Measurements from ENCODE around the gene ECI2. TPM values are rescaled to one million over a fixed set of nuclear protein-coding genes. Genes with fewer than 3 reads are reported as not detected.

The ECI2 gene
- polyA plus RNA-seq, 2 of the 4 experiments (the other 2 are of a cell fraction), result 48.1 to 68.9 TPM

DNA sequence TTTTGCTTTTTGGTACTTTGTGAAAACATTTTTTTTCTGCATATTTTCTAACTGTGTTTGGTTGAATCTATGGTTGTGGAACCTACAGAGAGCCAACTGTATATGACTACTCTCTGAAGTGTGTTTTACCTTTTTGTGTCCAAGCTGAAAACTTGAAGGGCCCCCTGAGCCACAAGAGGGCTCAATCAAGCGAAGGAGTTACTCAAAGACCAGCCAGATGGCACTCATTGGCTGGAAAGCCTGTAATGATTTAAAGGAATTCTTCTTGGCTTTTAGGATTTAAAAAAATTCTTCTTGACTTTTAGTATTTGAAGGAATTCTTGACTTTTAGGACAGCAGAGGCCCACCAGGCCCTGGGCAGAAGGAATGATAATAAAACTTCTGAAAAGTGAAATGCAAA is 27.0 kb upstream of the ECI2 start:
- DNase-seq (ENCODE audit: low read depth in 1 of 2, low spot score in 1 of 2) (no peak), ATAC-seq (no peak), FAIRE-seq (no peak)
- TF ChIP-seq, protein P1, sequence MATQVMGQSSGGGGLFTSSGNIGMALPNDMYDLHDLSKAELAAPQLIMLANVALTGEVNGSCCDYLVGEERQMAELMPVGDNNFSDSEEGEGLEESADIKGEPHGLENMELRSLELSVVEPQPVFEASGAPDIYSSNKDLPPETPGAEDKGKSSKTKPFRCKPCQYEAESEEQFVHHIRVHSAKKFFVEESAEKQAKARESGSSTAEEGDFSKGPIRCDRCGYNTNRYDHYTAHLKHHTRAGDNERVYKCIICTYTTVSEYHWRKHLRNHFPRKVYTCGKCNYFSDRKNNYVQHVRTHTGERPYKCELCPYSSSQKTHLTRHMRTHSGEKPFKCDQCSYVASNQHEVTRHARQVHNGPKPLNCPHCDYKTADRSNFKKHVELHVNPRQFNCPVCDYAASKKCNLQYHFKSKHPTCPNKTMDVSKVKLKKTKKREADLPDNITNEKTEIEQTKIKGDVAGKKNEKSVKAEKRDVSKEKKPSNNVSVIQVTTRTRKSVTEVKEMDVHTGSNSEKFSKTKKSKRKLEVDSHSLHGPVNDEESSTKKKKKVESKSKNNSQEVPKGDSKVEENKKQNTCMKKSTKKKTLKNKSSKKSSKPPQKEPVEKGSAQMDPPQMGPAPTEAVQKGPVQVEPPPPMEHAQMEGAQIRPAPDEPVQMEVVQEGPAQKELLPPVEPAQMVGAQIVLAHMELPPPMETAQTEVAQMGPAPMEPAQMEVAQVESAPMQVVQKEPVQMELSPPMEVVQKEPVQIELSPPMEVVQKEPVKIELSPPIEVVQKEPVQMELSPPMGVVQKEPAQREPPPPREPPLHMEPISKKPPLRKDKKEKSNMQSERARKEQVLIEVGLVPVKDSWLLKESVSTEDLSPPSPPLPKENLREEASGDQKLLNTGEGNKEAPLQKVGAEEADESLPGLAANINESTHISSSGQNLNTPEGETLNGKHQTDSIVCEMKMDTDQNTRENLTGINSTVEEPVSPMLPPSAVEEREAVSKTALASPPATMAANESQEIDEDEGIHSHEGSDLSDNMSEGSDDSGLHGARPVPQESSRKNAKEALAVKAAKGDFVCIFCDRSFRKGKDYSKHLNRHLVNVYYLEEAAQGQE (IDR thresholded peaks at IDR 0.05), result no peak
- TF ChIP-seq EHF (CRISPR knock-in tag; IDR thresholded peaks at IDR 0.05), result no peak
- TF ChIP-seq BHLHE40 (IDR thresholded peaks at IDR 0.05; ENCODE audit: low read depth, low read length), result no peak
- TF ChIP-seq, protein P2, sequence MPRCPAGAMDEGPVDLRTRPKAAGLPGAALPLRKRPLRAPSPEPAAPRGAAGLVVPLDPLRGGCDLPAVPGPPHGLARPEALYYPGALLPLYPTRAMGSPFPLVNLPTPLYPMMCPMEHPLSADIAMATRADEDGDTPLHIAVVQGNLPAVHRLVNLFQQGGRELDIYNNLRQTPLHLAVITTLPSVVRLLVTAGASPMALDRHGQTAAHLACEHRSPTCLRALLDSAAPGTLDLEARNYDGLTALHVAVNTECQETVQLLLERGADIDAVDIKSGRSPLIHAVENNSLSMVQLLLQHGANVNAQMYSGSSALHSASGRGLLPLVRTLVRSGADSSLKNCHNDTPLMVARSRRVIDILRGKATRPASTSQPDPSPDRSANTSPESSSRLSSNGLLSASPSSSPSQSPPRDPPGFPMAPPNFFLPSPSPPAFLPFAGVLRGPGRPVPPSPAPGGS (IDR thresholded peaks at IDR 0.05), result no peak
- TF ChIP-seq KDM1A (IDR thresholded peaks at IDR 0.05; ENCODE audit: low read depth), result no peak
- TF ChIP-seq RFX5 (IDR thresholded peaks at IDR 0.05), result no peak
- TF ChIP-seq, protein P3, sequence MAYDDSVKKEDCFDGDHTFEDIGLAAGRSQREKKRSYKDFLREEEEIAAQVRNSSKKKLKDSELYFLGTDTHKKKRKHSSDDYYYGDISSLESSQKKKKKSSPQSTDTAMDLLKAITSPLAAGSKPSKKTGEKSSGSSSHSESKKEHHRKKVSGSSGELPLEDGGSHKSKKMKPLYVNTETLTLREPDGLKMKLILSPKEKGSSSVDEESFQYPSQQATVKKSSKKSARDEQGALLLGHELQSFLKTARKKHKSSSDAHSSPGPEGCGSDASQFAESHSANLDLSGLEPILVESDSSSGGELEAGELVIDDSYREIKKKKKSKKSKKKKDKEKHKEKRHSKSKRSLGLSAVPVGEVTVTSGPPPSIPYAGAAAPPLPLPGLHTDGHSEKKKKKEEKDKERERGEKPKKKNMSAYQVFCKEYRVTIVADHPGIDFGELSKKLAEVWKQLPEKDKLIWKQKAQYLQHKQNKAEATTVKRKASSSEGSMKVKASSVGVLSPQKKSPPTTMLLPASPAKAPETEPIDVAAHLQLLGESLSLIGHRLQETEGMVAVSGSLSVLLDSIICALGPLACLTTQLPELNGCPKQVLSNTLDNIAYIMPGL (CRISPR knock-in tag; IDR thresholded peaks at IDR 0.05; ENCODE audit: borderline replicate concordance), result no peak
- TF ChIP-seq CBX8 (IDR thresholded peaks at IDR 0.05), result no peak
- TF ChIP-seq JUN (IDR thresholded peaks at IDR 0.05), result no peak
- no peak for TF ChIP-seq FOSB (CRISPR knock-in tag; IDR thresholded peaks at IDR 0.05)
- TF ChIP-seq NFE2L2 (conservative IDR thresholded peaks at IDR 0.05; ENCODE audit: low read length), result no peak
- no peak for TF ChIP-seq HDAC2 (IDR thresholded peaks at IDR 0.05)
- no peak for TF ChIP-seq SMC3 (IDR thresholded peaks at IDR 0.05)
- TF ChIP-seq TP53 (CRISPR knock-in tag; IDR thresholded peaks at IDR 0.05), result no peak
- TF ChIP-seq MAZ (IDR thresholded peaks at IDR 0.05; ENCODE audit: borderline replicate concordance, low read depth, low read length), result no peak
- TF ChIP-seq HOXA7 (CRISPR knock-in tag; IDR thresholded peaks at IDR 0.05), result no peak
- no peak for TF ChIP-seq RAD21 (conservative IDR thresholded peaks at IDR 0.05 in 1 of 2, IDR thresholded peaks at IDR 0.05 in 1 of 2)
- ChIA-PET CTCF (interaction anchor here (2.1 kb wide), 1 partner anchor 9 kb away, joined by 6 read pairs; no protein-coding TSS in a partner anchor), POLR2A (no interaction called here)
- no peak overlapping the region for H3K27ac ChIP-seq
- H3K4me3 ChIP-seq, result no peak overlapping the region
- no peak overlapping the region for H3K4me2 ChIP-seq
- no peaks in the 10 kb centered on the region for H3K4me1 ChIP-seq
- WGBS (ENCODE audit: missing lambda C conversion rate), result 67% methylated on average over 1 of the region's 1 CpG
- H3K9me3 ChIP-seq, result no peaks in the 10 kb centered on the region

DNA sequence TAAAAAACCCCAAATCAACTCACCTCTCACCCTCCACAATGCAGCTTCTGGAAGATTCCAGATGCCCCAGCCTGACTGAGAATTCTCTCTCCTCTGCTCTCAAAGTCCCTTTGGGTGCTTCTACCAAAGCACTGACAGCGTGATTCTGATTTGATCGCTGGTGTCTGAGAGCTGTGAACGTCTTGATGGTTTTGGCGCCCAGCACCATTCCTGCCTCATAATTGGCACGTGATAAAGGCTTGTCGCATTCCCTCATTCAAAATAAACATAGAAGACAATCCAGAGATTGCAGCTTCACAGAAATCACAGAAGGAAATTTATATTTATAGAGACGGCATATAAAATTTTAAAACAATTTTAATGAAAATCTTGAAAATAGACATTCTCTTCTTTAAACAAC is 24.1 kb upstream of the ECI2 start:
- ChIA-PET CTCF (no interaction called here), POLR2A (no interaction called here)
- TF ChIP-seq, protein P4, sequence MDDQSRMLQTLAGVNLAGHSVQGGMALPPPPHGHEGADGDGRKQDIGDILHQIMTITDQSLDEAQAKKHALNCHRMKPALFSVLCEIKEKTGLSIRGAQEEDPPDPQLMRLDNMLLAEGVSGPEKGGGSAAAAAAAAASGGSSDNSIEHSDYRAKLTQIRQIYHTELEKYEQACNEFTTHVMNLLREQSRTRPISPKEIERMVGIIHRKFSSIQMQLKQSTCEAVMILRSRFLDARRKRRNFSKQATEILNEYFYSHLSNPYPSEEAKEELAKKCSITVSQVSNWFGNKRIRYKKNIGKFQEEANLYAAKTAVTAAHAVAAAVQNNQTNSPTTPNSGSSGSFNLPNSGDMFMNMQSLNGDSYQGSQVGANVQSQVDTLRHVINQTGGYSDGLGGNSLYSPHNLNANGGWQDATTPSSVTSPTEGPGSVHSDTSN (IDR thresholded peaks at IDR 0.05), result no peak
- TF ChIP-seq CHD4 (IDR thresholded peaks at IDR 0.05; ENCODE audit: borderline replicate concordance), result no peak
- TF ChIP-seq TFCP2L1 (CRISPR knock-in tag; IDR thresholded peaks at IDR 0.05), result no peak
- no peak for TF ChIP-seq FOSL2 (IDR thresholded peaks at IDR 0.05)
- no peak for TF ChIP-seq FOSL2 (CRISPR knock-in tag; IDR thresholded peaks at IDR 0.05)
- TF ChIP-seq KDM1A (IDR thresholded peaks at IDR 0.05; ENCODE audit: low read depth), result no peak
- no peak for TF ChIP-seq FOSB (CRISPR knock-in tag; IDR thresholded peaks at IDR 0.05)
- no peak for TF ChIP-seq EHF (CRISPR knock-in tag; IDR thresholded peaks at IDR 0.05)
- no peak for TF ChIP-seq HOXA7 (CRISPR knock-in tag; IDR thresholded peaks at IDR 0.05)
- TF ChIP-seq JUNB (IDR thresholded peaks at IDR 0.05), result no peak
- TF ChIP-seq CBX8 (IDR thresholded peaks at IDR 0.05), result no peak
- Histone ChIP-seq H3K9me3 (no peaks in the 10 kb centered on the region), H3K4me3 (no peak overlapping the region), H3K27ac (no peak overlapping the region), H3K4me1 (peaks cover 5% of the 10 kb centered on the region; the same call in 2 of the 3 replicates), H3K4me2 (no peak overlapping the region)
- FAIRE-seq (no peak), DNase-seq (ENCODE audit: low read depth in 1 of 2, low spot score in 1 of 2) (no peak), ATAC-seq (no peak)
- WGBS (ENCODE audit: missing lambda C conversion rate), result 85% methylated on average over 7 of the region's 7 CpGs

Data from A549 (cell line).